K562 (cell line): ENCODE data around the gene NCBP2. TPM values are rescaled to one million over a fixed set of nuclear protein-coding genes. Genes with fewer than 3 reads are reported as not detected.

ENCODE experiments used
- ATAC-seq: fragments of 200-7000 bp; cut with Tn5 transposase; 3 replicates; pipeline ENCODE4 v1.9.1; 2020; ENCODE audit warnings: moderate library complexity
- BruUV-seq: library from RNA; stranded (reverse); fragments of 400-500 nt; replicated peaks from 2 replicates; lab custom pipeline; 2021; lab: Mats Ljungman, UMichigan
- CTCF ChIA-PET: fragments of 300-600 bp; formaldehyde crosslinking; extraction: SDS; loops from one replicate; lab custom pipeline; 2021; ENCODE audit warnings: low intra/inter-chr PET ratio; lab: Yijun Ruan, JAX
- POLR2A ChIA-PET: fragments of 300-600, 350-650 bp; sonication (Branson Sonifier 250); formaldehyde crosslinking; extraction: SDS; loops from one replicate; lab custom pipeline; 2021; ENCODE audit warnings: antibody characterized with exemption, inconsistent platforms; lab: Yijun Ruan, JAX
- DNase-seq, 4 experiments: peaks; one replicate each; pipeline versions ENCODE4 v3.0.0 to v3.0.0-alpha.2; 2011 to 2018; ENCODE audit warnings: low spot score in 3 of 4, mixed read lengths in 3 of 4; ENCODE audit errors: extremely low read depth in 1 of 4
- FAIRE-seq: peaks from 2 replicates; lab custom pipeline; 2011; peaks lifted over from hg19 to GRCh38; lab: Jason Lieb, UNC
- H2AFZ ChIP-seq: 2 replicates; pipeline ENCODE4 v1.6.0; 2011; ENCODE audit warnings: low read depth, low read length, control low read depth, inconsistent platforms
- H3K27ac ChIP-seq: fragments of 200-600 bp; 3 replicates; pipeline ENCODE4 v1.8.0; 2011; ENCODE audit warnings: low read depth, mild to moderate bottlenecking, control low read depth, inconsistent platforms, low read length, moderate library complexity, mixed read lengths; ENCODE audit errors: extremely low read depth
- H3K27me3 ChIP-seq, 2 experiments: fragments of 300-600 bp in 1 of 2; 2 replicates in 1 of 2; 3 replicates in 1 of 2; pipeline versions ENCODE4 v1.6.0 to v1.8.0; 2011; ENCODE audit warnings: inconsistent platforms in 2 of 2, low read length in 2 of 2, mild to moderate bottlenecking in 1 of 2, mixed read lengths in 1 of 2, moderate library complexity in 1 of 2; ENCODE audit not compliant: control insufficient read depth in 2 of 2, insufficient read depth in 2 of 2
- H3K36me3 ChIP-seq: fragments of 300-600 bp; 3 replicates; pipeline ENCODE4 v1.8.0; 2011; ENCODE audit warnings: mild to moderate bottlenecking, low read length, inconsistent platforms; ENCODE audit not compliant: control insufficient read depth, insufficient read depth
- H3K4me1 ChIP-seq, 2 experiments: fragments of 200-600 bp in 1 of 2; replicated peaks in 1 of 2; 2 replicates in 1 of 2; 3 replicates in 1 of 2; pipeline versions ENCODE4 v1.5.1 to v1.8.0; 2011; ENCODE audit warnings: inconsistent platforms in 2 of 2, low read length in 2 of 2, mild to moderate bottlenecking in 1 of 2, mixed read lengths in 1 of 2, moderate library complexity in 1 of 2; ENCODE audit not compliant: control insufficient read depth in 2 of 2, insufficient read depth in 2 of 2
- H3K4me2 ChIP-seq: 2 replicates; pipeline ENCODE4 v1.6.1; 2011; ENCODE audit warnings: low read length, control low read depth, inconsistent platforms, mixed read lengths; ENCODE audit not compliant: insufficient read depth
- H3K4me3 ChIP-seq: fragments of 200-600 bp; sonication (generic), shearing (Covaris generic); 2 replicates; pipeline ENCODE4 v1.5.1; 2016; ENCODE audit warnings: control low read depth, inconsistent platforms
- H3K79me2 ChIP-seq: fragments of 200-600 bp; 3 replicates; pipeline ENCODE4 v1.8.0; 2011; ENCODE audit warnings: low read length, inconsistent platforms; ENCODE audit not compliant: control insufficient read depth, insufficient read depth
- H3K9ac ChIP-seq, 2 experiments: 2 replicates each; pipeline versions ENCODE4 v1.6.0 to v1.6.1; 2011; ENCODE audit warnings: low read depth in 2 of 2, low read length in 2 of 2, control low read depth in 1 of 2, inconsistent platforms in 1 of 2, mild to moderate bottlenecking in 1 of 2, mixed read lengths in 1 of 2; ENCODE audit not compliant: insufficient read depth in 1 of 2
- H3K9me1 ChIP-seq: one replicate; pipeline ENCODE4 v1.6.0; 2011; ENCODE audit warnings: inconsistent platforms, mild to moderate bottlenecking, low read length, moderate library complexity; ENCODE audit not compliant: control insufficient read depth, insufficient read depth
- H3K9me3 ChIP-seq: replicated peaks from 2 replicates; pipeline ENCODE4 v1.5.1; 2011; ENCODE audit warnings: low read depth, low read length, inconsistent platforms; ENCODE audit not compliant: control insufficient read depth, insufficient read depth
- H4K20me1 ChIP-seq: replicated peaks from 2 replicates; pipeline ENCODE4 v1.6.1; 2011; ENCODE audit warnings: low read length, inconsistent platforms, mixed read lengths; ENCODE audit not compliant: control insufficient read depth, insufficient read depth
- HOXB6 ChIP-seq: fragments of 250-450 bp; sonication (Bioruptor Pico); IDR thresholded peaks from 2 replicates; pipeline ENCODE4 v1.5.1; 2022; ENCODE audit warnings: mild to moderate bottlenecking, borderline replicate concordance
- KDM2B ChIP-seq: fragments of 250-450 bp; sonication (Bioruptor Pico); IDR thresholded peaks from 2 replicates; pipeline ENCODE4 v1.8.0; 2021; ENCODE audit warnings: mild to moderate bottlenecking, moderate library complexity
- NR2C1 ChIP-seq, 2 experiments: fragments of 450-650 bp; IDR thresholded peaks; 2 replicates each; pipeline ENCODE4 v1.6.1; 2017; ENCODE audit warnings: mild to moderate bottlenecking in 2 of 2, antibody characterized with exemption in 1 of 2, inconsistent platforms in 1 of 2, missing compliant biosample characterization in 1 of 2, missing genetic modification characterization in 1 of 2
- POLR3A ChIP-seq: IDR thresholded peaks from 2 replicates; pipeline ENCODE4 v1.6.1; 2011; ENCODE audit warnings: borderline replicate concordance, mild to moderate bottlenecking, moderate library complexity; ENCODE audit not compliant: insufficient read length, insufficient read depth; ENCODE audit errors: extremely low read depth
- RBFOX2 ChIP-seq: fragments of 200-400 bp; formaldehyde crosslinking; IDR thresholded peaks from 2 replicates; pipeline ENCODE4 v1.6.1; 2017; ENCODE audit warnings: low read depth, mild to moderate bottlenecking, low read length, moderate library complexity
- SIX5 ChIP-seq, 2 experiments: IDR thresholded peaks; 2 replicates each; pipeline ENCODE4 v1.6.1; 2011; ENCODE audit warnings: low read length in 2 of 2, borderline replicate concordance in 1 of 2, low read depth in 1 of 2, mild to moderate bottlenecking in 1 of 2, moderate library complexity in 1 of 2; ENCODE audit not compliant: insufficient read depth in 1 of 2
- TAF9B ChIP-seq: fragments of 450-650 bp; IDR thresholded peaks from 2 replicates; pipeline ENCODE4 v1.6.1; 2018; ENCODE audit warnings: mild to moderate bottlenecking; ENCODE audit not compliant: partially characterized antibody
- ZNF79 ChIP-seq: fragments of 250-450 bp; sonication (Bioruptor Pico); IDR thresholded peaks from 2 replicates; pipeline ENCODE4 v1.4.0; 2020; ENCODE audit warnings: low read depth, mild to moderate bottlenecking, moderate library complexity
- WGBS: fragments of 100-300 bp; shearing (Covaris generic); methylation state at CpG from one replicate; pipeline ENCODE4 v1.1.6; 2016; ENCODE audit warnings: low coverage, mixed read lengths; ENCODE audit not compliant: insufficient coverage; ENCODE audit errors: missing lambda C conversion rate; 5-methylcytosine and 5-hydroxymethylcytosine counted together
- in situ Hi-C: fragments of 300-500 bp; cut with MboI; formaldehyde crosslinking; loops from 4 replicates; pipeline ENCODE4 v1.15.0; 2018; ENCODE audit warnings: inconsistent platforms, mixed read lengths
- intact Hi-C: fragments of 100-400 bp; cut with micrococcal nuclease; formaldehyde crosslinking; loops from 2 replicates; pipeline ENCODE4 v1.14.2; 2022
- polyA plus RNA-seq, 8 experiments: library from polyadenylated mRNA; depleted of rRNA in 4 of 8; stranded (reverse) in 5 of 8; unstranded in 3 of 8; fragments of >200 nt; fragmentation: Nextera tagmentation in 2 of 8; fragmentation: Illumina TruSeq in 1 of 8; extraction: Ambion mirVana in 2 of 8; extraction: Trizol in 1 of 8; gene quantifications; 2 replicates each; pipeline versions ENCODE4 v1.2.1 to v1.2.3, GENCODE V29; 2011 to 2014; ENCODE audit warnings: inconsistent platforms in 1 of 8, missing spikeins in 1 of 8
- total RNA-seq, 7 experiments: library from RNA; depleted of rRNA in 6 of 7; stranded (reverse); fragments of >200 nt in 6 of 7; fragmentation: Illumina TruSeq in 2 of 7; extraction: Trizol in 2 of 7; gene quantifications; 2 replicates each; pipeline versions ENCODE4 v1.2.1 to v1.2.3, GENCODE V29; 2011 to 2021; ENCODE audit warnings: low replicate concordance in 1 of 7

The NCBP2 gene
- total and polyA plus RNA-seq, 9 of the 15 experiments (the other 6 are each of a cell fraction or from before 2014, with no cell fraction given), result 56.4 to 102 (median 82.3) TPM

GRCh38 chr3:196915375-196915774 is 27.0 kb downstream of the NCBP2 start:
- Histone ChIP-seq H3K9me1 (no peaks in the 10 kb centered on the region), H4K20me1 (no peaks in the 10 kb centered on the region), H3K27ac (no peak overlapping the region), H3K27me3 (no peaks in the 10 kb centered on the region), H3K4me1 (no peaks in the 10 kb centered on the region), H3K79me2 (no peaks in the 10 kb centered on the region), H3K4me3 (no peak overlapping the region), H2AFZ (no peak overlapping the region), H3K9ac (no peak overlapping the region), H3K4me2 (no peak overlapping the region), H3K9me3 (no peaks in the 10 kb centered on the region; the same call in 1 of the 2 replicates), H3K36me3 (peaks cover 28% of the 10 kb centered on the region)
- BruUV-seq, result no TSS peak
- DNase-seq, result no peak
- 96% methylated on average over 3 of the region's 3 CpGs for WGBS
- CTCF ChIA-PET, result no interaction called here
- no peak for ATAC-seq
- intact Hi-C loops, result no loop called here
- POLR2A ChIA-PET, result interaction anchor here (1.0 kb wide), 1 partner anchor 48 kb away, joined by 6 read pairs; the partner anchor contains the start of gene SENP5
- in situ Hi-C loops, result no loop called here
- FAIRE-seq, result no peak
- TF ChIP-seq NR2C1 (IDR thresholded peaks at IDR 0.05) (no peak), NR2C1 (tag; IDR thresholded peaks at IDR 0.05) (no peak), HOXB6 (CRISPR knock-in tag) (no peak), TAF9B (no peak), SIX5 (IDR thresholded peaks at IDR 0.05; ENCODE audit: borderline replicate concordance in 1 of 2, insufficient read depth in 1 of 2, low read depth in 1 of 2, low read length in 2 of 2) (no peak), POLR3A (no peak), KDM2B (CRISPR knock-in tag) (no peak), ZNF79 (CRISPR knock-in tag) (no peak), RBFOX2 (no peak)
